Measurements from ENCODE around the gene RNF169. TPM values are rescaled to one million over a fixed set of nuclear protein-coding genes. Genes with fewer than 3 reads are reported as not detected.

Gene RNF169
- total RNA-seq, 1 donor from 2014 or later, result 11.7 TPM

DNA sequence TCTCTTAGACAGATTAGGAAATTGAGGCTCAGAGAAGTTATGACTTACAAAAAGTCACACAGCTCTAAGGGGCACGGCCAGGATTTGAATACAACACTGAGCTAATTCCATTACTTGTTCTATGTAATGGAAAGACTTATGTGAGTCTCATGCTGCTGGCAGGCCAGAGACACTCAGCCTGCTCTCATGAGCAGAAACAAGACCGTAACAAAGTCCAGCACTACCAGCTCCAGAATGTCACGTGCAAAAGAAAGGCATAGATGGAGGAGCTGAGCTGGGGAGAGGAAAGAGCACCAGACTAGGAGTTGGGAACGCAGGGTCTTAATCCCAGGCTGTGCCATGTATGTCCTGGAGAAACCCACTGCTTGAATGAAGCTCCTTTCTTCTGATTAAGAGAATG, 19.3 kb upstream of the RNF169 start:
- DNase-seq (ENCODE audit: low read depth), result no peak
- no peak overlapping the region for H3K4me3 ChIP-seq (ENCODE audit: low read depth, low read length)
- TF ChIP-seq, protein P1, sequence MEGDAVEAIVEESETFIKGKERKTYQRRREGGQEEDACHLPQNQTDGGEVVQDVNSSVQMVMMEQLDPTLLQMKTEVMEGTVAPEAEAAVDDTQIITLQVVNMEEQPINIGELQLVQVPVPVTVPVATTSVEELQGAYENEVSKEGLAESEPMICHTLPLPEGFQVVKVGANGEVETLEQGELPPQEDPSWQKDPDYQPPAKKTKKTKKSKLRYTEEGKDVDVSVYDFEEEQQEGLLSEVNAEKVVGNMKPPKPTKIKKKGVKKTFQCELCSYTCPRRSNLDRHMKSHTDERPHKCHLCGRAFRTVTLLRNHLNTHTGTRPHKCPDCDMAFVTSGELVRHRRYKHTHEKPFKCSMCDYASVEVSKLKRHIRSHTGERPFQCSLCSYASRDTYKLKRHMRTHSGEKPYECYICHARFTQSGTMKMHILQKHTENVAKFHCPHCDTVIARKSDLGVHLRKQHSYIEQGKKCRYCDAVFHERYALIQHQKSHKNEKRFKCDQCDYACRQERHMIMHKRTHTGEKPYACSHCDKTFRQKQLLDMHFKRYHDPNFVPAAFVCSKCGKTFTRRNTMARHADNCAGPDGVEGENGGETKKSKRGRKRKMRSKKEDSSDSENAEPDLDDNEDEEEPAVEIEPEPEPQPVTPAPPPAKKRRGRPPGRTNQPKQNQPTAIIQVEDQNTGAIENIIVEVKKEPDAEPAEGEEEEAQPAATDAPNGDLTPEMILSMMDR (conservative IDR thresholded peaks at IDR 0.05; ENCODE audit: low read depth, low read length), result no peak

DNA sequence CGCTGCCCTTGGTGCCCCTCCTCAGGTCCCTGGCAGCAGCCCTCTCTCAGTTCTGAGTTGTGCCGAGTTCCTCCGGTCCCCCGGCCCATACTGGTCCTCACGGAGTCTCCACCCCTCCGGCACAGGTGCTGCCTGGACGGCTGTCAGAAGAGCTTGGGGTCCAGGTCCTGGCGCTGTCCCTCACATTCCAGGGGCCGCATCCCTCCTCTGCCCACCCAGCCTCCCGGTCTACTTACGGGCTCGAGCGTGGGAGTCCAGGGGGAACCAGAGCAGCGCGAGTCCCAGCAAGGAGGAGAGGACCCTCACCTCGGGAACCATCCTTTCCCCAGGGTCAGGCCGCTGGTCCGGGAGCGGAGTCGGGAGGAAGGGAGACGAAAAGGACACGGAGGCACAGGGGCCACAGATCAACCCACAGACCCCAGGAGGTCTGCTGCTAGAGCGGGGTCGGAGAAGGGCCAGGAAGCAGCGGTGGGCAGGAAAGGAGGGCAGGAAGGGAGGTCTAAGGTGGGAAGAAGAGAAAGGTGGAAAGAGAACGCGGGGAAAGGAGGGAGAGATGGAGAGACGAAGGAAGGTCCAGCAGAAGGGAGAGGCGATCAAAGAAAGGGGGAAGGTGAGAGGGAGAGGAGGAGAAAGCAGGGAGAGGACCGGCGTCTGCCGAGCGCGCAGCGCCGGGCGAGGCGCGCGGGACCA, 17.9 kb upstream of the RNF169 start:
- no peak for DNase-seq (ENCODE audit: low read depth)
- TF ChIP-seq, protein P1 (conservative IDR thresholded peaks at IDR 0.05; ENCODE audit: low read depth, low read length), result no peak
- no peak overlapping the region for H3K4me3 ChIP-seq (ENCODE audit: low read depth, low read length)

DNA sequence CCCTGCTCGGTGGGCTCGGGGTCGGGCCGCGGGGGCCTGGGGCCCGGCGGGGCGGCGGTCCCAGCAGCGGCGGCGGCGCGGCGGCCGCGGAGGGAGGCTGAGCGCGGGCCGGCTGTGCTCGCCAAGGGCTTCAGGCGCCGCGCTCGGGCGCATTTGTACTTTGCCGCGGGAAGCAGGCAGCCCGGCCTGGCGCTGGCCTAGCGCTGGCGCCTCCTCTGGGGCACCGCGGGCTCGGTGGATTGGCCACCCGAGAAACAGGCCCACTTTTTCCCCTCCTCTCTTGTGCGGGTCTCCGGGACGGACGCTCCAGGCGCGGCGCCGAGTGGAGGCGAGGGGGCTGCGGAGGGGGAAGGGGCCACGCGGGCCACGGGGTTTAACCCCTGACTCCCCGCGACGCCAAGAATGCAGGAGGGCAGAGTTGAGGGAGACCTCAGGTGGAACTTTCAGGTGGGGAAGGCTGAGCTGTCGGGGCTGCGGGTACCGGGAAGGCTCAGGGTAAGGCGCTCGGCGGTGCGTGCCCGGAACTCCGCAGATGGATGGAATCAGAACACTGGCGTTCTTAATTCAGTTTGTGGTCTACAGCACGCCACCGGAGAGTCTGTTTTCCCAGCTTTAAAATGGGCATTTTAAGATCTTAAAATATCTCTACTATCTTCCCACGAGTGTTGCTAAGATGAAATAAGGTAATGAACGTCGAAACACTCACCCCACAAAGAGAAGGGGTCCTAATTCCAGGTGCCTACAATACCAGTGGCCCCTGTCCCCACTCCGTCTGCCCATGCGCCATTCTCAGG, 17.2 kb upstream of the RNF169 start, which contains the start of gene CHRDL2:
CHRDL2 (minus strand) TSS at position 126 of the 794 bp plus-strand sequence. CDS start 538 bp downstream, outside the sequence.
- peak within 1 kb of the TSS; percentile 16 for H3K4me3 ChIP-seq (ENCODE audit: low read depth, low read length)
- TF ChIP-seq, protein P1 (conservative IDR thresholded peaks at IDR 0.05; ENCODE audit: low read depth, low read length), result no peak
- no peak for DNase-seq (ENCODE audit: low read depth)

DNA sequence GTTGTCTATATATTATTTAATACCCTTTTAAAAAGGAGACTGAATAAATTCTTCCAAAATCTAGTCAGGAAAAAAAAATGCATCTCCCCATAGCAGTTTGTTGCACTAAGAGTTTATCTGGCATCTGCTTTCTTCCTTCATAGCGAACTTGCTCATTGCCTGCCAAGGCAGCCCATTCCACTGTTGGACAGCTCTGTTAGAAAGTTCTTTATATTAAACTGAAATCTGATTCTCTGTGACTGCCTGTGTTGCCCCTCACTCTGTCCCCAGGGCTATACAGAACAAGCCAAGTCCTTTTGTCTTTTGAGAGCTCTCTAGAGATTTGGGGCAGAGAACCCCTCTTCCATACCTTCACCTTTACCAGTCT, 14.1 kb upstream of the RNF169 start:
- no peak overlapping the region for H3K4me3 ChIP-seq (ENCODE audit: low read depth, low read length)
- DNase-seq (ENCODE audit: low read depth), result no peak
- TF ChIP-seq, protein P1 (conservative IDR thresholded peaks at IDR 0.05; ENCODE audit: low read depth, low read length), result no peak

DNA sequence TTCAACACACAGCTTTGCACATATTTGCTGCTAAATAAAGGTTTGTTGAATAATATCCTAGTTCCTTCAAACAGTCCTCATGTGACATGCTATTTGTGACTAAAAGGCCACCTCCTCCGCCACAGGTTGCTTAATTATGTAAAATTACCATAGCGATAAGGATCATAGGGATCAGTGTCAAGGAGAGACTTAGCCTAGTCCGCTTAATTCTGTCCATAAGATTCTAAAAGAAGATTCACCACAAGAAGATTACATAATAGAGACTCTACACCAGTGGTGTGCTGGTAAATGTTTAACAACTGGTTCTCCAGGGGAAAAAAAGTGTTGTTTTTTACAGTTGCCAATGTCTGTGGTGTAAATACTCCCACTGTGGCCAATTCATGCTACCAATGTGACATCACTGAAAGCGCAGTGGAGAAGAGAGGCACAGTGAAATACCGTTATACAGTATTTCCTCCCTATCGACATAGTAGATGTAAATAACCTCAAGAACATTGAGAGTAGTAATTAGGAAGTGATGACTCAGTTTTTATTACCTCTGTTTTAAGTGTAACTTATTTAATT, 13.2 kb upstream of the RNF169 start:
- TF ChIP-seq, protein P1 (conservative IDR thresholded peaks at IDR 0.05; ENCODE audit: low read depth, low read length), result no peak
- H3K4me3 ChIP-seq (ENCODE audit: low read depth, low read length), result no peak overlapping the region
- DNase-seq (ENCODE audit: low read depth), result no peak

DNA sequence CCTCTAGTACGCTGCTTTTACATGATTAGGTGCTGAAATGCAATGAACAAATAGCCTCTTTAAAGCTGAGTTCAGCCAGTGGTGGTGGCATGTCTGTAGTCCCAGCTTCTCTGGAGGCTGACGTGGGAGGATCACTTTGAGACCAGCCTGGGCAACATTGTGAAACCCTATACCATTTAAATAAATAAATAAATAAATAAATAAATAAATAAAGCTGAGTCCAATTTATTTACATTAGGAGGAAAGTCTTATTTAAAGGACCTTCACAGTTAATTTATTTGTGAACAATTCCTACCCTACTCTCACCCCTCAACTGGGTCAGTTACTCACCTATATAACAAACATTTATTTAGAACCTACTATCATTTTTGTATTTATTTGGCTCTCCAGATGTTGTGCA, 12.6 kb upstream of the RNF169 start:
- TF ChIP-seq, protein P1 (conservative IDR thresholded peaks at IDR 0.05; ENCODE audit: low read depth, low read length), result no peak
- H3K4me3 ChIP-seq (ENCODE audit: low read depth, low read length), result no peak overlapping the region
- DNase-seq (ENCODE audit: low read depth), result no peak
